Ovary (tissue), 9 donors: ENCODE measurements around the gene CDK11A. TPM values are rescaled to one million over a fixed set of nuclear protein-coding genes. Genes with fewer than 3 reads are reported as not detected.
A peak's percentile ranks its signal among the peaks of the same experiment; 100 is the strongest.
"Not testable (repeated sequence)": the region's sequence is repeated elsewhere in the genome, so short reads cannot be mapped to it uniquely, and the experiment has no call there.

Source experiments
- DNase-seq, 5 donors: peaks; one replicate each; pipeline ENCODE4 v3.0.0-alpha.2; 2019 to 2020
- H3K27ac ChIP-seq, 2 donors: fragments of 200-600 bp; one replicate each; pipeline versions ENCODE4 v1.5.1 to v1.8.0; 2019 to 2022
- H3K27me3 ChIP-seq: fragments of 200-600 bp; one replicate; pipeline ENCODE4 v1.8.0; 2022
- H3K36me3 ChIP-seq: fragments of 200-600 bp; sonication (generic); one replicate; pipeline ENCODE4 v1.5.1; 2019
- H3K4me1 ChIP-seq: one replicate; pipeline ENCODE4 v1.8.1; 2013; ENCODE audit warnings: mild to moderate bottlenecking, moderate library complexity; ENCODE audit not compliant: insufficient read depth
- H3K4me3 ChIP-seq: fragments of 200-600 bp; sonication (generic); one replicate; pipeline ENCODE4 v1.5.1; 2017
- H3K9me3 ChIP-seq, 2 donors: fragments of 200-600 bp in 1 of 2; sonication (generic) in 1 of 2; one replicate each; pipeline versions ENCODE4 v1.5.1 to v1.8.1; 2013 to 2019; ENCODE audit warnings: mild to moderate bottlenecking in 1 of 2, moderate library complexity in 1 of 2
- EP300 ChIP-seq: sonication (generic); formaldehyde crosslinking; IDR thresholded peaks from one replicate; pipeline ENCODE4 v1.6.1; 2017; ENCODE audit warnings: antibody characterized with exemption
- POLR2A ChIP-seq: fragments of 450-650 bp; IDR thresholded peaks from one replicate; pipeline ENCODE4 v1.6.1; 2017; ENCODE audit warnings: antibody characterized with exemption, mild to moderate bottlenecking, moderate library complexity
- WGBS, 3 donors: extraction: QIAGEN DNeasy Blood & Tissue Kit in 1 of 3; methylation state at CpG; one replicate each; pipeline versions ENCODE4 v1.1.5 to v1.1.7; 2013 to 2017; 5-methylcytosine and 5-hydroxymethylcytosine counted together
- intact Hi-C, 4 donors: fragments of 100-400 bp; cut with DNase I; formaldehyde crosslinking; loops; one replicate each; pipeline versions ENCODE4 v1.11.0 to v1.15.1; 2022 to 2023
- polyA plus RNA-seq, 2 donors: library from polyadenylated mRNA; stranded (reverse); fragments of 200-250 nt in 1 of 2; fragments of 350-450 nt in 1 of 2; fragmentation: Illumina TruSeq in 1 of 2; extraction: RNeasy Lipid Tissue Mini Kit (QIAGEN cat#74804) in 1 of 2; gene quantifications; one replicate each; pipeline ENCODE4 v1.2.3, GENCODE V29; 2013 to 2014
- total RNA-seq, 7 donors: library from RNA; depleted of rRNA in 2 of 7; stranded (reverse); fragments of >200 nt in 2 of 7; fragmentation: NEBNext Ultra II Directional in 3 of 7; extraction: Animal tissue kit (Norgen Biotek cat#: 25700) in 3 of 7; gene quantifications; one replicate each; pipeline versions ENCODE4 v1.1.0 to v1.2.4, GENCODE V29; 2016 to 2023
- TF ChIP-seq, protein P1 (sequence below), 3 donors: fragments of 450-650 bp in 2 of 3; fragments of 200-600 bp in 1 of 3; IDR thresholded peaks; one replicate each; pipeline versions ENCODE4 v1.5.1 to v1.8.0; 2016 to 2022; ENCODE audit warnings: antibody characterized with exemption in 3 of 3, mild to moderate bottlenecking in 1 of 3
- donor health status: DM: no; HTN: no; CAD: no; lungs with moderate emphysema.
- donor health status: DM: no; HTN: no; CAD: no.
- donor health status: Bipolar disorder and iron deficiency.
- donor health status: DM: yes; HTN: yes; CAD: no.
- donor health status: DM: no; HTN: no; CAD: no.
- donor health status: DM: yes; HTN: yes; CAD: no.

Gene CDK11A
- total and polyA plus RNA-seq, 9 donors: 16.7 to 51.3 (median 28.6) TPM

DNA sequence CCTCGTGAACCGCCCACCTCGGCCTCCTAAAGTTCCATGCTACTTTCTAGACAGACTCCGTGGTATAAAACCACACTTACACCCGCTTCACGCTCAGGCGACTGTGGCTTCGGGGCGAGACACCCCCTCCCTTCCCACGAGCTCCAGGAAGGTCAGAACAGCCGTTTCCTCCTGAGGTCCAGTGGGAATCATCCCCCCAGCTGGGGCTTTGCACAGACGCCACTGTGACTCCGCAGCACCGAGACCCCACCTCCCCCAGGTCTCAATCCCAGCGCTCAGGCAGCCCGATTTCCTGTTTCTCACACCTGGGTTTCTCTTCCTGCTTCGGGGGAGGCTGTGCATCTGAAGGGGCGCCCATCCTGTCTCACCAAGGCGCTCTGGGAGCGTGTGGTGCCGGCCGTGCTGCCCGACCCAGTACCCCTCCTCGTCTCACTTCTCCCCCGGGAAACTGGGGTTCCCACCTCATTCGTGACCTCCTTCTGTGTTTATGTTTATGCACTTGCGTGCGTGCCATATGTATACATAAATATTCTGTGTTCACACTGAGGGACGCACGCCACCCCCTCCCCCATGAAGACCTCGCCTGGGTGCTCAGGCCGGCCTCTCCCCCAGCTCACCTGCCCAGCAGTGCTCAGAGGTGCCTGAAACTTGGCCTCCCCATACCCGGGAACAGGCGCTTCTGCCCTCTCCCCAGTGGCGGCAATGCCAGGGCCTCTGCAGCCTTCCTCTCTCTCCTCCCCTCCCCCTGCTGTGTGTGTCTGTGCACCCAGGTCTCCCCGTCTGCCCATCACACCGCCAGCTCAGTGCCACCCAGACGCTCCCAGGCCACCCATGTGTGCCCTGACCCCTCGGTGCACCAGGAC lies 46.2 kb downstream of the CDK11A start:
- Histone ChIP-seq H3K9me3 (no peaks in the 10 kb centered on the region), H3K27ac (no peak overlapping the region), H3K4me1 (peaks cover 6% of the 10 kb centered on the region), H3K4me3 (no peak overlapping the region), H3K36me3 (no peaks in the 10 kb centered on the region), H3K27me3 (no peaks in the 10 kb centered on the region)
- intact Hi-C loops: no loop called here
- TF ChIP-seq, protein P1, sequence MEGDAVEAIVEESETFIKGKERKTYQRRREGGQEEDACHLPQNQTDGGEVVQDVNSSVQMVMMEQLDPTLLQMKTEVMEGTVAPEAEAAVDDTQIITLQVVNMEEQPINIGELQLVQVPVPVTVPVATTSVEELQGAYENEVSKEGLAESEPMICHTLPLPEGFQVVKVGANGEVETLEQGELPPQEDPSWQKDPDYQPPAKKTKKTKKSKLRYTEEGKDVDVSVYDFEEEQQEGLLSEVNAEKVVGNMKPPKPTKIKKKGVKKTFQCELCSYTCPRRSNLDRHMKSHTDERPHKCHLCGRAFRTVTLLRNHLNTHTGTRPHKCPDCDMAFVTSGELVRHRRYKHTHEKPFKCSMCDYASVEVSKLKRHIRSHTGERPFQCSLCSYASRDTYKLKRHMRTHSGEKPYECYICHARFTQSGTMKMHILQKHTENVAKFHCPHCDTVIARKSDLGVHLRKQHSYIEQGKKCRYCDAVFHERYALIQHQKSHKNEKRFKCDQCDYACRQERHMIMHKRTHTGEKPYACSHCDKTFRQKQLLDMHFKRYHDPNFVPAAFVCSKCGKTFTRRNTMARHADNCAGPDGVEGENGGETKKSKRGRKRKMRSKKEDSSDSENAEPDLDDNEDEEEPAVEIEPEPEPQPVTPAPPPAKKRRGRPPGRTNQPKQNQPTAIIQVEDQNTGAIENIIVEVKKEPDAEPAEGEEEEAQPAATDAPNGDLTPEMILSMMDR (IDR thresholded peaks at IDR 0.05): no peak
- no peak for TF ChIP-seq EP300
- TF ChIP-seq POLR2A: no peak
- WGBS, 3 donors: 80 to 84% (median 83%) methylated on average over 39 of the region's 39 CpGs
- peak in 2 of 5 donors; percentile 15 to 27 for DNase-seq

DNA sequence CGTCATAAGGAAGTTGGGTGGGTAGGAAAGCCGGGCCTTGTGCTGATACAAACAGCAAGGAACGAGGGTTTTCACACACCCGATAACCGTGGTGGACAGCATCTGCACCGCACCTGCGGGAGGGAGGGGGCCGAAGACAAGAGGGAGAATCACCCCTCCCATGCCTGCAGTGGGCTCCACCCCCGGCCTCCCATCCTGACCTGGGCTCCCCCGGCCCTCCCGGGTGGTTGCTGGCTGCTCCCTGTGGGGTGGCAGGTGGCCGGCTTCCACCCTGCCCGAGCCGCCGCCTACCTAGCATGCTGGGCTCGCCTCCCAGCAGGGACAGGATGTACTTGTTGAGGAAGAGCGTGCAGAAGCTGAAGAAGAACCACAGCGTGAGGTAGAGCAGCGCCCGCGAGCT lies 48.1 kb downstream of the CDK11A start:
- H3K36me3 ChIP-seq, intact Hi-C loops, H3K4me1 ChIP-seq, H3K9me3 ChIP-seq, H3K27me3 ChIP-seq, H3K27ac ChIP-seq, H3K4me3 ChIP-seq: not testable (repeated sequence)
- DNase-seq: peak in 1 of 5 donors; percentile 1
- 69 to 79% methylated on average over 9 to 12 of the region's 21 CpGs; no CpG with 5 or more reads in 1 of the 3 donors for WGBS, 3 donors

DNA sequence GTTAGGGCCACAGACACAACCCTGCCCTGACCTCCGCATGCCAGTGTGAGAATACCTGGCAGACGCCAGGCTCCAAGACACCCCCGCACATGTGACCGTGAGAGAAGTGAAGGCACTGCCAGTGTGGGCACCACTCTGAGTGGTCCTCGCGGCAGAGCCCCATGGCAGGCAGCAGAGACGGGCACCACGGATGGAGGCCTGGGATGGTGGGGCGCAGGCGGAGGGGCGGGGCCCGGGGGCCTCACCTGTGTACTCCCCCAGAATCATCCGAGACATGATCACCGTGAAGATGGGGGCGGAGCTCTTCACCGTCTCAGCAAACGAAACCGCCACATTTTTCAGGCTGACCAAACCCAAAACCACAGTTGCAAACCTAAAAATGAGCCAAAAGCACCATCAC lies 48.9 kb downstream of the CDK11A start:
- 86 to 94% methylated on average over 16 to 17 of the region's 18 CpGs; no CpG with 5 or more reads in 1 of the 3 donors for WGBS, 3 donors
- H3K4me3 ChIP-seq, H3K36me3 ChIP-seq, H3K27me3 ChIP-seq, H3K27ac ChIP-seq, intact Hi-C loops, H3K9me3 ChIP-seq, H3K4me1 ChIP-seq: not testable (repeated sequence)
- peak in 1 of 5 donors; percentile 4 for DNase-seq

DNA sequence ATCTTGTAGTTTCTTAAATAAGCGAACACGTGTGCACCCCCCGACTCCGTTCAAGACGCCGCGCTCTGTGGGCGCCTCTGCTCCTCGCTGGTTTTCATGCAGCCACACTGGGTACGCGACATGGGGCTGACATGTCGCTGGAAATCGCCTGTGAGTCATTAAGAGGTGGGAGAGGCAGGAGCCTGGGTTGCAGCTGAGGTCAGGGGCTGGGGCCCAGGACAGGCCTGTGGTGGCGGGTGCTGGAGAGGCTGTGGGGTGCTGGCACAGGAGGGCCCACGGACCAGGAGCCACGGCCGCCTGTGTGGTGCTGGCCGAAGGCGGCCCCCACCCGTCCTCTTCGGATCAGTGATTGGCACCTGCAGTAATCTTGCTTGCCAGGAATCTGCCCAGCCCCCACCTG lies 49.4 kb downstream of the CDK11A start:
- intact Hi-C loops: not testable (repeated sequence)
- DNase-seq: peak in 1 of 5 donors; percentile 25

DNA sequence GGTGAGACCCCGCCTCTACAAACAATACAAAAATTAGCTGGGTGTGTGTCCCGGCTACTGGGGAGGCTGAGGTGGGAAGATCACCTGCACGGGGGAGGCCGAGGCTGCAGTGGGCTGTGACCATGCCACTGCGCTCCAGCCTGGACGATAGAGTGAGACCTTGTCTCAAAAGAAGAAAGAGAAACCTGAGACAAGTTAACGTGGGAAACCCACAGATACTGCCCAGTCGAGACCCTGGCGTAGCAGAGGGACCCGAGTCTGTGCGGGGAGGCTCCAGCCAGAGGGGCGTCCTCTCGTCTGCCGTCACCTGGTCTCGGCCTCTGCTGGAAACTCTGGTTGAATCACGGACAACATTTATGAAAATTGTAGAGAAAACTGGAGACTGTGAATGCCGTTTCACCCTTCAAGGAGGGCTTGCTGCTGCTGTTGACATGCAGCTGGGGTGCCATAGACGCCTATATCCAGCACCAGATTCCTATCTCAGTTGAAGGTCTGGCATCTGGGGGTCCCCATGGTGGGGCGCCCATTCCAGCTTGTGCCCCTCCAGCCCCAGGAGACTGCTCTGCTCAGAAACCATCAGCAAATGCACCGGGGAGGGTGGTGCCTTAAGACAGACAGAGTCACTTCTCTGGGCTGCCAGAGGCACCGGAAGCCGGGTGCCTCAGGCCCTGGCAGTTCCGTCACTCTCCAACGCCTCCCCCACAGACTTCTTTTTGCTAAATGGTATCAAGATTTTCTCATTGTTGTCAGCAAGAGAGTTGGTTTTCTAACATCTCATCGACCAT lies 51.8 kb downstream of the CDK11A start:
- peak in 2 of 5 donors; percentile 12 to 19 for DNase-seq
- Histone ChIP-seq H3K9me3 (no peaks in the 10 kb centered on the region), H3K4me3 (no peak overlapping the region), H3K27me3 (no peaks in the 10 kb centered on the region), H3K4me1 (no peaks in the 10 kb centered on the region), H3K27ac (no peak overlapping the region), H3K36me3 (no peaks in the 10 kb centered on the region)
- 92 to 93% (median 92%) methylated on average over 25 of the region's 25 CpGs for WGBS, 3 donors
- TF ChIP-seq EP300 (no peak), POLR2A (no peak)
- TF ChIP-seq, protein P1 (IDR thresholded peaks at IDR 0.05): no peak
- intact Hi-C loops: no loop called here

More for the DNA sequence above, 49.4 kb downstream of the CDK11A start:
- H3K4me3 ChIP-seq, H3K27ac ChIP-seq, H3K4me1 ChIP-seq, H3K9me3 ChIP-seq, H3K36me3 ChIP-seq, H3K27me3 ChIP-seq: not testable (repeated sequence)
- WGBS, 3 donors: 79 to 95% (median 84%) methylated on average over 18 to 21 of the region's 21 CpGs
